ENCODE results near the gene ZNF462.

- TF ChIP-seq CTCF (IDR thresholded peaks at IDR 0.05) (no peak), SP1 (CRISPR knock-in tag; conservative IDR thresholded peaks at IDR 0.05) (no peak), ATF3 (CRISPR knock-in tag; conservative IDR thresholded peaks at IDR 0.05) (no peak), JUN (CRISPR knock-in tag; IDR thresholded peaks at IDR 0.05) (no peak), ZSCAN18 (CRISPR knock-in tag; IDR thresholded peaks at IDR 0.05) (no peak), FOXK1 (CRISPR knock-in tag; IDR thresholded peaks at IDR 0.05) (no peak)
Measured at GRCh38 chr9:106931466-106931865, 68.5 kb downstream of the ZNF462 start.
